Calu3 (cell line): ENCODE results near the gene LUZP1. TPM values are rescaled to one million over a fixed set of nuclear protein-coding genes. Genes with fewer than 3 reads are reported as not detected.

ENCODE experiments used
- BruUV-seq: library from RNA; stranded (reverse); fragments of 400-500 nt; replicated peaks from 2 replicates; lab custom pipeline; 2021; lab: Mats Ljungman, UMichigan
- CTCF ChIA-PET: fragments of 300-600 bp; sonication (Branson Sonifier 250); formaldehyde crosslinking; loops from one replicate; lab custom pipeline; 2022; ENCODE audit warnings: antibody characterized with exemption; lab: Charles Lee
- DNase-seq: peaks from one replicate; pipeline ENCODE4 v3.0.0; 2022
- H3K27ac Mint-ChIP-seq: one replicate; pipeline ENCODE4 v1.8.0; 2022; ENCODE audit warnings: mixed read lengths; ENCODE audit not compliant: unreplicated experiment
- H3K27me3 Mint-ChIP-seq: one replicate; pipeline ENCODE4 v1.8.0; 2022; ENCODE audit warnings: mixed read lengths; ENCODE audit not compliant: unreplicated experiment
- H3K36me3 Mint-ChIP-seq: one replicate; pipeline ENCODE4 v1.8.0; 2022; ENCODE audit warnings: mild to moderate bottlenecking, moderate library complexity, mixed read lengths; ENCODE audit not compliant: insufficient read depth, unreplicated experiment
- H3K4me1 Mint-ChIP-seq: one replicate; pipeline ENCODE4 v1.8.0; 2022; ENCODE audit warnings: mild to moderate bottlenecking, low read depth, mixed read lengths; ENCODE audit not compliant: unreplicated experiment
- H3K4me3 Mint-ChIP-seq: one replicate; pipeline ENCODE4 v1.8.0; 2022; ENCODE audit warnings: mild to moderate bottlenecking, low read depth, moderate library complexity, mixed read lengths; ENCODE audit not compliant: unreplicated experiment
- H3K9me3 Mint-ChIP-seq: one replicate; pipeline ENCODE4 v1.8.0; 2022; ENCODE audit warnings: low read depth, mixed read lengths; ENCODE audit not compliant: unreplicated experiment
- intact Hi-C: fragments of 100-400 bp; cut with micrococcal nuclease; formaldehyde crosslinking; loops from one replicate; pipeline ENCODE4 v1.10.0; 2022; ENCODE audit not compliant: unreplicated experiment
- total RNA-seq: library from RNA; stranded (reverse); gene quantifications from 2 replicates; pipeline ENCODE4 v1.2.3, GENCODE V29; 2022
- TF ChIP-seq, protein P1 (sequence below): fragments of 200-600 bp; IDR thresholded peaks from one replicate; pipeline ENCODE4 v1.8.0; 2022; ENCODE audit warnings: antibody characterized with exemption; ENCODE audit not compliant: unreplicated experiment

LUZP1 gene
- total RNA-seq, 1 experiment from 2014 or later, result 17.4 TPM

GRCh38 chr1:23122023-23122748 is 46.5 kb downstream of the LUZP1 start:
- peaks cover 22% of the 10 kb centered on the region for H3K4me1 Mint-ChIP-seq
- BruUV-seq, result no TSS peak
- no peak overlapping the region for H3K4me3 Mint-ChIP-seq
- H3K9me3 Mint-ChIP-seq, result no peaks in the 10 kb centered on the region
- intact Hi-C loops, result no loop called here
- DNase-seq, result no peak
- no peaks in the 10 kb centered on the region for H3K27me3 Mint-ChIP-seq
- H3K27ac Mint-ChIP-seq, result no peak overlapping the region
- H3K36me3 Mint-ChIP-seq, result no peaks in the 10 kb centered on the region
- TF ChIP-seq, protein P1, sequence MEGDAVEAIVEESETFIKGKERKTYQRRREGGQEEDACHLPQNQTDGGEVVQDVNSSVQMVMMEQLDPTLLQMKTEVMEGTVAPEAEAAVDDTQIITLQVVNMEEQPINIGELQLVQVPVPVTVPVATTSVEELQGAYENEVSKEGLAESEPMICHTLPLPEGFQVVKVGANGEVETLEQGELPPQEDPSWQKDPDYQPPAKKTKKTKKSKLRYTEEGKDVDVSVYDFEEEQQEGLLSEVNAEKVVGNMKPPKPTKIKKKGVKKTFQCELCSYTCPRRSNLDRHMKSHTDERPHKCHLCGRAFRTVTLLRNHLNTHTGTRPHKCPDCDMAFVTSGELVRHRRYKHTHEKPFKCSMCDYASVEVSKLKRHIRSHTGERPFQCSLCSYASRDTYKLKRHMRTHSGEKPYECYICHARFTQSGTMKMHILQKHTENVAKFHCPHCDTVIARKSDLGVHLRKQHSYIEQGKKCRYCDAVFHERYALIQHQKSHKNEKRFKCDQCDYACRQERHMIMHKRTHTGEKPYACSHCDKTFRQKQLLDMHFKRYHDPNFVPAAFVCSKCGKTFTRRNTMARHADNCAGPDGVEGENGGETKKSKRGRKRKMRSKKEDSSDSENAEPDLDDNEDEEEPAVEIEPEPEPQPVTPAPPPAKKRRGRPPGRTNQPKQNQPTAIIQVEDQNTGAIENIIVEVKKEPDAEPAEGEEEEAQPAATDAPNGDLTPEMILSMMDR, result no peak
- CTCF ChIA-PET, result interaction anchor here (1.3 kb wide), 1 partner anchor 62 kb away, joined by 4 read pairs; no protein-coding TSS in a partner anchor

DNA sequence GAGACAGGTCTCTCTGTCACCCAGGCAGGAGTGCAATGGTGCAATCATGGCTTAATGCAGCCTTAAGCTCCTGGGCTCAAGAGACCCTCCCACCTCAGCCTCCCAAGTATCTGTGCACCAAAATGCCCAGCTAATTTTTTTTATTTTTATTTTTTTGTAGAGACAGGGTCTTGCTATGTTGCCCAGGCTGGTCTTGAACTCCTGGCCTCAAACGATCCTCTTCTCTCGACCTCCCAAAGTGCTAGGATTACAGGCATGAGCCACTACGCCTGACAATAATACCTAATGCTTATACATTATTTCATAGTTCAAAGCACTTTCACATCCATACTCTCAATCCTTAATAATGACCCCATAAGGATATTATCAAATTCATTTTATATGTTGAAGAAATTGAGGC is 48.3 kb downstream of the LUZP1 start:
- no TSS peak for BruUV-seq
- DNase-seq, result no peak
- H3K4me1 Mint-ChIP-seq, result peaks cover 22% of the 10 kb centered on the region
- H3K4me3 Mint-ChIP-seq, result no peak overlapping the region
- H3K27me3 Mint-ChIP-seq, result no peaks in the 10 kb centered on the region
- CTCF ChIA-PET, result no interaction called here
- H3K9me3 Mint-ChIP-seq, result no peaks in the 10 kb centered on the region
- TF ChIP-seq, protein P1, result no peak
- intact Hi-C loops, result no loop called here
- no peaks in the 10 kb centered on the region for H3K36me3 Mint-ChIP-seq
- no peak overlapping the region for H3K27ac Mint-ChIP-seq

- intact Hi-C loops, result no loop called here
- H3K27ac Mint-ChIP-seq, result no peak overlapping the region
- H3K36me3 Mint-ChIP-seq, result no peaks in the 10 kb centered on the region
- DNase-seq, result no peak
- H3K4me3 Mint-ChIP-seq, result no peak overlapping the region
- CTCF ChIA-PET, result interaction anchor here (0.7 to 0.8 kb wide), 2 partner anchors 10 to 19 kb away, joined by 4 to 5 read pairs; no protein-coding TSS in a partner anchor
- H3K9me3 Mint-ChIP-seq, result no peaks in the 10 kb centered on the region
- TF ChIP-seq, protein P1, result no peak
- peaks cover 22% of the 10 kb centered on the region for H3K4me1 Mint-ChIP-seq
- no peaks in the 10 kb centered on the region for H3K27me3 Mint-ChIP-seq
- BruUV-seq, result no TSS peak
Measured at GRCh38 chr1:23118957-23119792, 49.5 kb downstream of the LUZP1 start.

- no peaks in the 10 kb centered on the region for H3K9me3 Mint-ChIP-seq
- intact Hi-C loops, result no loop called here
- no peaks in the 10 kb centered on the region for H3K36me3 Mint-ChIP-seq
- no peak overlapping the region for H3K4me3 Mint-ChIP-seq
- H3K27me3 Mint-ChIP-seq, result no peaks in the 10 kb centered on the region
- no peak overlapping the region for H3K27ac Mint-ChIP-seq
- DNase-seq, result no peak
- CTCF ChIA-PET, result no interaction called here
- BruUV-seq, result no TSS peak
- peaks cover 14% of the 10 kb centered on the region for H3K4me1 Mint-ChIP-seq
- TF ChIP-seq, protein P1, result no peak
Measured at GRCh38 chr1:23118407-23118806, 50.2 kb downstream of the LUZP1 start.
